SU-DHL-6 (cell line): Measurements from ENCODE around the gene KCTD11.

Experiments used
- CTCF ChIP-seq: fragments of 200-600 bp; sonication (generic); IDR thresholded peaks from one replicate; pipeline ENCODE4 v1.5.1; 2017; ENCODE audit warnings: antibody characterized with exemption, mild to moderate bottlenecking, low read length, moderate library complexity; ENCODE audit not compliant: insufficient read depth, poor library complexity, severe bottlenecking
- EZH2phosphoT487 ChIP-seq: fragments of 200-600 bp; sonication (generic), shearing (Covaris generic); conservative IDR thresholded peaks from 2 replicates; pipeline ENCODE4 v1.6.1; 2018; ENCODE audit warnings: mild to moderate bottlenecking, antibody characterized with exemption, low read length, moderate library complexity, mixed read lengths

DNA sequence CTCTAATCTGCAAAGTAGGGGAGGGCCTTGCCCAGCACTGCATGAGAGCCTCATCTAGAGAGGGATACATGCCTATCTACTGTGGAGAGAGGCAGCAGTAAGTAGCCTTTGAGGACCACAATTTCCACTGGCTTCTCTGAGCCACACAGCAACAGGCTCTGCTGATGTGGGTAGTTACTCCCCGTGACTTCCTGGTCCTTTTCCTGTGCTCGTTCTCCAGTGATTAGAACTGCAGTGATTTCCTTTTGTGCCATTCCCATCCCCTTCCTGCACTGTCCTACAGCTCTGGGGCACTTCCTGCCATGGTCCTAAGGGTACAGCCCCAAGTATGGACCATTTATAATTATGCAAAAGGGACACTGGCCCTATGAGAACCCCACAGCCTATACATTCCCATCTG, 39.3 kb downstream of the KCTD11 start:
- TF ChIP-seq CTCF (no peak), EZH2phosphoT487 (no peak)
